GM21360 (cell line): Measurements from ENCODE around the gene RAD23A.

ENCODE experiments used
- ATAC-seq: cut with Tn5 transposase; IDR thresholded peaks from one replicate; pipeline ENCODE4 v1.9.1; 2021; ENCODE audit warnings: mild to moderate bottlenecking, moderate library complexity; ENCODE audit not compliant: unreplicated experiment

RAD23A gene

DNA sequence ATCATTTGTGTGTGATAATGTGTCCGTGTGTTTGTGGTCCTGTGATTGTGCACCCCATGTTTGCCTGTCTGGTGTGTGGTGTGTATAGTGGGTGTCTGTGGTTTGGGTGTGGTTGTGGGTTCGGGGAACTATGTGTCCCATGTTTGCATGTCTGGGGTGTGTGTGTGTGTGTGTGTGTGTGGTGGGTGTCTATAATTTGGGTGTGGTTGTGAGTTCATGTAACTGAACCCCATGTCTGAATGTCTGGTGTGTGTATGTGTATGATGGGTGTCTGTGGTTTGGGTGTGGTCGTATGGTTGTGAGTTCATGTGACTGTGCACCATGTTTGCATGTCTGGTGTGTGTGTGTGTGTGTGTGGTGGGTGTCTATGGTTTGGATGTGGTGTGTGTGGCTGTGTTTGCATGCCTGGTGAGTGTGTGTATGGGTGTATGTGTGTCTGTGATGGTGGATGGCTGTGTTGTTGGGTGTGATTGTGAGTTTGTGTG is 38.5 kb downstream of the RAD23A start:
- ATAC-seq, result no peak

DNA sequence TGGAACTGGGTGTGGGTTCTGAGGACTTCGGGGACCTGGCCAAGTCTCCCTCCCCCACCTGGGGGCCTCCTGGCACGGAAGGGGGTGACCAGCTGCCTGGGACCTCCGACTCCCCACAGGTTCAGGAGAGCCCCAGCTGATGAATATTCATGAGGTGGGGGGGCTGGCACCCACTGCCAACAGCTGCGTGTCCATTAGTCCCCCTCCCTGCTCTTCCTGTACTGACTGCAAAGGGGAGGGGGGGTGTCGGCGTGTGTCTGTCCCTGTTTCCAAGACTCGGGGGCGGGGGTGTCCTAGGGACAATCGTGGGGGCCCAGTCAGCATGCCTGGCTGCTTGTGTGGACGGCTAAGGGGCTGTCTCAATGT is 39.0 kb downstream of the RAD23A start:
- no peak for ATAC-seq

DNA sequence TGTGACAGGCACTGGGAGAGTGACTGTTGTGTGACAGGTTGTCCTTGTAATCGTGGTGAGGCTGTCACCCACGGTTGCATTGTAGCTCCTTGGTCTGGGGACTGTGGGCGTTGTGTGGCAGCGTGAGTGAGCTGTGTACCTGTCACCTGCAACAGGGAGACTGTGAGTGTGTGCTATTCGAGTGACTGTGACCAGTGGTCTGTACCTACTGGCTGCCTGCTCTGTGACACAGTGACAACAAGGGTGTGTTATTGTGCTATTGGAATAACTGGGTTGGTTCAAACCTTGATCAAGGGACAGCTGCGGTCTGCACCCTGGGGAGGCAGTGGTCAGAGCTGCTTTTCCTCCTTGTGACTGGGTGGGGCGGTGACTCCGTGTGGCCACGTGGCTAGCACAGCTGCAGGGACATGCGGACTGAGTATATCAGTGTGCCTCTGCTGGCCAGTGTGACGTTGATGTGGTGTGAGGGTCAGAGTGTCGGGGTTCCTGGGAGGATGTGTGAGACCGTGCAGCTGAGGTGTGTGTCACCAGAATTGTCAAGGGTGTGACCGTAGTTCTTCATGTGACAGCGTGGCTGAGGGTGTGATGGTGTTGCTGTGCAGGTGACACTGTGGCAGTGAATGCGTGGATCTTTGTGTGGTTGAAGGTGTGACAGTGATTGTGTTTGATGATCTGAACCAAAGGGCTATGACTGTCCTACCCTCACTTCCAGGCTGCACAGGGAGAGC is 39.6 kb downstream of the RAD23A start:
- ATAC-seq, result no peak

DNA sequence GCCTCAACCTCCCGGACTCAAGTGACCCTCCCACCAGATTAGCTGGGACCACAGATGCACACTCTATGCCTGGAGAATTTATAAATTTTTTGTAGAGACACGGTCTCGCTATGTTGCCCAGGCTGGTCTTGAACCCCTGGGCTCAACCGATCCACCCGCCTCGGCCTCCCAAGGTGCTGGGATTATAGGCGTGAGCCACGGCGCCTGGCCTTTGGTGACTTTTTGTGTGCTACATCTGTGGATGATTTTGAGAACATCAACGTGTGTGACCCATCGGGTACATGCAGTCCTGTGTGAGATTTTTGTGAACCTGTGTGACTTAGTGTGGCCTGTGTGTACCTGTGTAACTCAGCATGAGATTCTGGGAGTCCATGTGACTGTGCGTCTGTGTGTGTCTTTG is 41.1 kb downstream of the RAD23A start:
- ATAC-seq, result no peak

DNA sequence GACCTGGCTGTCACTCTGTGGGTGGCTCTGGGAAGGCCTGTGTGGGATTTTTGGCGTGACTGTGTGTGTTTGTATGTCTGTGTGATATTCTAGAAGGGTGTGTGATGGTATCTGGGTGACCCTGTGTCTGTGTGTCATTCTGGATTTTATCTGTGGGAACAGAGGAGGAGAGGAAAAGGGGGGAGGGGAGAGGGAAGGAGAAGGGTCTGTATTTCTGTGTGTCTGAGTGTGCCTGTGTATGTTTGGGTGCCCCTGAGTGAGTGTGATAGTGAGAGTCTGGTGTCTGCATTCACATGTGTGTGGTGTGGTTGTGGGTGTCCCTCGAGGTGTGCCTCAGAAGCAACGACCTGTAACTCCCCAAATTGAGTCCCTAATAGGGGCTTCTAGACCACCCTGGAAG is 41.5 kb downstream of the RAD23A start:
- no peak for ATAC-seq

DNA sequence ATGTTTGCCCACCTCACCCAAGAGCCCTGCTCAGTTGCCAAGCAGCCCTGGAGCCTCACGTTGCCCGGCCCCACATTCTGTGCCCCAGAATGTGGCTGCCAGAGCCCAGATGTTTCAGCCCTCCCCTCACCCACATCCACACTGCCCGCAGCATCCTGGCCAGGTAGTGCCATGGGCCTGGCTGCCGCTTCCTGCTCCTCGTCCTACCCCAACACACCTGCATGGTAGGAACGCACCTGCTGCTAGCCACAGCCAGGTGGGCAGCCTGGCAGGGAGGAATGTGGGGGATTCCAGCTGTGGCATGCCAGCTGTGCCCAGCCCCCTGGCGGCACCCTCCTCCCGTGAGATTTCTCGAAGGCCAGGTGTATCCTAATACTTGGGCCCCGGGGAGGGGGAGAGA is 42.1 kb downstream of the RAD23A start:
- no peak for ATAC-seq

DNA sequence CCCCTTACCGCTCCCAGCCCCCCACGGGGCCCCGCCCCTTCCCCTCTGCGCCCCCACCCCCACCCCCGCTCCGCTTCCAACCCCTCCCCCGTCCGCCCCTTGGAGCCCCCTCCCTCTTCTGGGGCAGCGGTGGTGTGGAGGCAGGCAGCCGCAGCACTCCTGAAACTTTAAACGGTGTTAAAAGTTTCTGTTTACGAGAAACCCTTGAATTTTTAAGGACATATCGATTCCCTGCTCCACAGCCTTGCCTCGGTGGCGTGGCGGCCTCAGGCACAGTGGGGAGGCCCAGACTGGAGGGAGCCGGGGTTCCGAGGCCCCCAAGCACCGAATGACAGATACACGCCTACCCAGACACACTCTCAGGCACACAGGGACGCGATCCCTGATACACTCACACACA is 44.8 kb downstream of the RAD23A start:
- ATAC-seq, result no peak

DNA sequence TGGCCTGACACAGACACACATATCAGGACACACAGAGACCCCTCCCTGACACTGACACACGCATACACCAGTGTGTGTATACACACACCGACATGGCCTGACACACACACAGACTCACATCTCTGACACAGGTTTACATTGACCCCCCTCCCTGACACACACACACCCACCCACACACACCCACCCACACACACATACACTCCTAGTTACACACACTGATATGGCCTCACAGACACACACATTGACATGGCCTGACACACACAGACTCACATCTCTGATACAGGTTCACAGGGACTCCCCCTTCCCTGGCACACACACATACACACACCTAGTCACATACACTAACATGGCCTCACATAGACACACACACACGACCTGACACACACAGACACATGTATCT is 45.2 kb downstream of the RAD23A start:
- no peak for ATAC-seq

DNA sequence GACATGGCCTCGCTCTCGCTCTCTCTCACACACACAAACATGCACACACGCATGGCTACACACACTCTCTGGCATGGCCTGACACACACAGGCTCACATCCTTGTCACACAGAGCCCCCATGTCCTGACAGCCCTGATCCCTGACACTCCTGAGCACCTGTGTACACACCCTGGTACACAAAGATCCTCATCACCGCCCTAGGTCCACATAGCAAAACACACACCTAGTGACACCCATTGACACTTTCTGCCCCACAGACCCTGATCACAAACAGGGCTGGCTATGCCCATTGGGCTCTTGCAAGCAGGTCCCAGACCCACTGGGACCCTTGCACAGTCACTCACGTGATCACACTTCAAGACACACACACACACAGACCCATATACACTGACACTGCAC is 45.6 kb downstream of the RAD23A start:
- no peak for ATAC-seq

DNA sequence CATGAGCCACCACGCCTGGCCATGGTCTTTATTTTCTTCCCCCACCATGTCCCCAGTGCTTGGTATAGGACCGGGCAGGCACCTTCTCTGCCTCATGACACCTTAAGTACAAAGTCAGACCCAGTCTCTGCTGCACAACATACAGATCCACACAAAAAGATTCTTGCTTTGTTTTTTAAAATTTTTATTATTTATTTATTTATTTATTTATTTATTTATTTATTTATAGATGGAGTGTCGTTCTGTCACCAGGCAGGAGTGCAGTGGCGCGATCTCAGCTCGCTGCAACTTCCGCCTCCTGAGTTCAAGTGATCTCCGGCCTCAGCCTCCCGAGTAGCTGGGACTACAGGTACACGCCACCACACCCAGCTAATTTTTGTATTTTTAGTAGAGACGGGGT is 47.1 kb downstream of the RAD23A start:
- no peak for ATAC-seq

DNA sequence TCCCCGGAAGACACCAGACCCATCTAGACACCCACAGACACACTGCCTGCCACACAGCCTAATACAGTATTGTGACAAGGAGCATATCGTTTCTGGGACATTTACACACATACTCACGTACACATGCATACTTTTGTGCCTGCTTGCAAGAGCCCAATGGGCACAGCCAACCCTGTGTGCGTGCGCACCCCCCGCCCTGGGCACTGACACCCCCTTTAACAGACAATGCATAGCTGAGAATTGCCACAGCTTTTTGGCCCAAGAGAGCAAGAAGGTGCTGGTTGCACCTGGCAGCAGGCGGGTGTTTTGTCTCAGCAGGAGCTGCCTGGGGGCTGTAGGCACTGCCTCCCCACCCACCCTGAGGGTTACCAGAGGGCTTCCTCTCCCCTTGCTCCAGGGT is 47.9 kb downstream of the RAD23A start:
- ATAC-seq, result no peak

DNA sequence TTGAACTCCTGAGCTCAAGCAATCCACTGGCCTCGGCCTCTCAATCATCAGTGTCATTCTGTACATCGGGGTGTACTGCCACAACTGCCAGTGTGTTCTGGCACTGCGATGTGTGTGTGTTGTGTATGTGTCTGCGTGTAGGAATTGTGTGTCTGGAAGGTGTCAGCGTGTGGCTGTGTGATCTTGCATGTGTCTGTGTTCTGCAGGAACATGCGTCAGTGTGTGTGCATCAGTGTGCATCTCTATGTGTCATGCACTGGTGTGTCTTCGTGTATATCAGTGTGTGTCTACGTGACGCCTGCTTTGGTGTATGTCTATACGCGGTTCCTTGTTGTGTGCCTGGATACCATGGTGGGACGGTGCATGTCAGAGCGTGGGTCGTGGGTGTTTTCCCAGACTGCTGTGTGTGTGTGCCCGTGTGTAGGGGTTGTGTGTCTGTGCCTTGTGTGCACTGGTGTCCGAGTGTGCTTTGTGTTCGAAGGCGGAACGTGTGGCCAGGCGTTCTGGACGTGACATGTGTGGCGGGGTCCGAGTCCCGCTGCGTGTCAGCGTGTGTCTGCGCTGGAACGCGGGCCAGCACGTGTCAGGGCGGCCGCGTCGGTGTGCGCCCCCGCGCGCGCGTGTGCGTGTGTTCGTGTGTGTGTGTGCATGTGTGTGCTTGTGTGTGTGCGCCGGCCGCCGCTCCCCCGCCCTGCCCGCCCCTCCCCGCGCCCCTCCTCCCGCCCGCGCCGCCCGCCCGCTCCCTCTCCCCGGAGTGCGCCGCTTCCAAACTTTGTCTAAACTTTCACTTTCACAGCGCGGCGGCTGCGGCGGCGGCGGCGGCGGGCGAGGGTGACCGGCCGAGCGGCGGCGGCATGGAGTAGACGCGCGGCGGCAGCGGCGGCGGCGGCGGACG is 49.3 kb downstream of the RAD23A start, which contains the start of gene NFIX:
Gene NFIX, plus strand, starts transcription at position 775 of the 895 bp plus-strand sequence. CDS start 363 bp downstream, outside the sequence.
- no peak for ATAC-seq

DNA sequence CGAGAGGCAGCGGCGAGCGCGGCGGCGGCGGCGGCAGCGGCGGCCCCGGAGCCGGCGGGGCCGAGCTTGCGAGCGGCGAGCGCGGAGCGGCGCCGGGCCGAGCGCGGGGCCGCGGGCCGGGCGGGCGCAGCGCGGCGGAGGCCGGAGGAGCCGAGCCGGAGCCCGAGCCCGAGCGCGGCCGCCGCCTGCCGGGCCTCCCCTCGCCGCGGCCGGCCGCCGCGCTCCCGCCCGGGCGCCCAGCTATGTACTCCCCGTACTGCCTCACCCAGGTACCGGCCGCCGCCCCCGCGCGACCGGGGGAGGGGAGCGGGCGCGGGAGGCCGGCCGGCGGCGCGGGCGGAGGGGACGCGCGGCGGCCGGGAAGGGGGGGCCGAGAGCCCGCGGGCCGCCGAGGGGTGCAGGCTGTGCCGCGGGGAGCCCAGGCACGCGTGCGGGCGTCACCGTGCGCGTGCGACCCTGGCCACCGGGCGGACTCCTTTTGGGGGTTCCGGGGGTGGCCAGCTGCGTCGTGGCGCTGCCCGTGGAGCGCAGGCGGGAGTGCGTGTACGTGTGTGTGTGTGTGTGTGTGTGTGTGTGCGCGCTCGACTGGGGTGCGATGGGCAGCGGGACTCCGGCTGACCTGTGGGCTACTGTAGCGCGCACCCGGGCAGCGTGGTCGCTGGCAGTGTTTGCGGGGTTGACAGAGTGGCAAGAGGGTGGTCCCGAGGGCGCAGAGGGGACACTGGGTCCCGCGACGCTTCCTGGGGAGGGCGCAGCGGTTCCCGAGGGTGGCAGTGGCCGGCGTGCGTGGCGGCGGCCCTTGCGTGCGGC is 50.1 kb downstream of the RAD23A start:
- no peak for ATAC-seq

DNA sequence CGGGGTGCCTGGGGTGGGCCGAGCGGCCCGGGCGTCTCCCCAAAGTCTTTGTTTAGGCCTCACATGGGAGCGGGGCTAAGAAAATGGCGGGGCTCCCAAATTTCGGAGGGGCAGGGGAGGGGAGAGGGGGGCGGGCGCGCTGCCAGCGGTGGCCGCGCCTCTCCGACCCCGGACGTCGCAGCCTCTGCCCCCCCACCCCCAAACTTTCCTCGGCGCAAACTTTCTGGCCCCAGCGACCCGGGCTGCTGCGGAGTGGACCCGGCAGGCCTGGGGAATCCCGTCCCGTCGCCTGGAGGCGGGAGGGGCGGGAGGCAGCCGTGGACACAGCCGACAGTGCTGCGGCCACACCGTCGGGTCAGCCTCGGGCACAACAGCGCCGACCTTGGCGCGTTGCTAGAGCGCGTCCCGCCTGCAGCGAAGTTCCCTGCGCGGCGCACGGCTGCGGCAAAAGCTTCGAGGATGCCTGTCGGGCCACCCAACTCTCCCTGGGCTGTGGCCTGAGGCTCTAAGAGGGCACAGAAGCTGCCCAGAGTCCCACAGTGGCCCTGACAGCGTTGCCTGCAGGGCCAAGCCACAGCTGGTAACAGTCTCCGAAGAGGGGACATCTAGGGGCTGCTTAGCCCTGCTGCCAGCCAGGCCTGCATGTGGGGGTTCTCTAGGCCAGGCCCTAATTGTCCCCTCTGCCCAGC is 50.9 kb downstream of the RAD23A start:
- no peak for ATAC-seq

DNA sequence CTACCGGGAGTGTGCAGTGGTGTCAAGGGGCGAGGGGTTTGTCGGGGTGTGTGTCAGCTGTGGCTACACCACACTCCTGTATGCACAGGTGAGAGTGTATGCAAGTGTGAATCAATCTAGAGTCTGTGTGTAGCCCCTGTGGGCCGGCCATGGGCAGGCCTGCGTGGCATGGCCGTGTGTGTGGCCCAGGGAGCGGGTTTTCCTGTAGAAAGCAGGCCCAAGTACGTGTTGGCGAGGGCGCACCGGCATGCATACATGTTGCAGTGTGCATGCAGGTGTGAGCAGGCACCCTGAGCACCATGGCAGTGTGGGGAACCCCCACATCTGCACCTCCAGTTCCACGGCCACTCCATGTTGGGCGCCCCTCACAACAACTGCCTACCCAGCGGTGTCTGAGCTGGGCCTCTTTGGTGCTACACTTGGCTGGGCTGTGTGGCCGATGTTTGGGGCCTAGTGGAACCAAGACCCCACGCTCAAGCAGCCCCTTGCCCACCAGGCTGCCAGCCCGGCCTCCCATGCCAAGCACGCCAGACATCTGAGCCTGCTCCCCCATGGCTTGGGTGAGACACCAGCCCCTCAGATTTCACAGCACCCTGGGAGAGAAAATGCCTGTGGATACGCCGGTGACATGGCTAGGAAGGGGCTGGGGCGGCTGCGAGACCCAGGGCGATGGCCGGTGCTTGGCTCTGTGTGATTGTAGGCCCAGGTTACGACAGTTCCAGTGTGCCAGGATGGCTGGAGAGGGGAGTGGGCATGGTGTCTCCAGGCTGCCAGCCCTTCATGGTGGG is 51.7 kb downstream of the RAD23A start:
- no peak for ATAC-seq

DNA sequence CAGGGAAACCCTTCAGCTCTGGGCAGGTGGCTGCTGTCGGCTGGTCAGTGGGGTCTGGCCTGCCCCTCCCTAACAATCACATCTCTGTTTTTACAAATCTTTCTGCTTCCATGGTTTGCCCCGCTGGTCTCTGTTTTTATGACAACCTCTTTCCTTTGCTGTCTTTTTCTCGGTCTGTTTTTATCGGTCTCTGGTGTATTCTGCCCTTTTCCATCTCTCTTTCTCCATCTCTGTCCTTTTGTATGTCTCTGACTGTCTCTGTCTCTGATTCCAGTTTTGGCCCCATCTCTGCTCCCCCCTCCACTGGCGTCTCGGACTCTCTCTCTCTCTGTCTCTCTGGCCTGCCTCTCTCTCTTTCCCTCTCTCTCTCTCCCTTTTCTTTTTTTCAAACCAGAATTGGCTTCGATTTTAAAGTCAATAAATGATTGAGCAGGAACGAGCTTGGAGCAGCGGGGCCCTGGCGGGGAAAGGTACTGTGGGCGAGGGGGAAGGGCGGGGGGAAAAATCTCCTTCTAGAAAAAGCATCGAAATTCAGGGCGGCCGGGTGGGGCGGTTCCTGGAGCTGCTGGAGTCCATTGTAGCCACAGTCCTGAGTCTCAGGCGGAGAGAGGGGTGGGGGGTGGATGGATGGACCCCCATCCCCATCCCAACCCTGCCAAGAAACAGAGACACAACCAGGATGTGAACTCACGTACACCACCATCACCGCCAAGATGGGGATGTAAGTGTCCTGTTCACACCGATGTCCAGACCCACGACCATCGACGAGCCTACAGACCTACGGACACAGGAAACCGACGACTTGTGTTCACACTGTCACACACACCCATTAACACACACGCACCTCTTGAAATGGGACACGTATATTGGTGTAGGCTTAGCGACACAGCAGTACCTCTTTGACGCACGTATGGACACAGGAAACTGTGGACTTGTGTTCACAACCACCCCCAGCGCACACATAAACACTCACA is 52.6 kb downstream of the RAD23A start:
- no peak for ATAC-seq

DNA sequence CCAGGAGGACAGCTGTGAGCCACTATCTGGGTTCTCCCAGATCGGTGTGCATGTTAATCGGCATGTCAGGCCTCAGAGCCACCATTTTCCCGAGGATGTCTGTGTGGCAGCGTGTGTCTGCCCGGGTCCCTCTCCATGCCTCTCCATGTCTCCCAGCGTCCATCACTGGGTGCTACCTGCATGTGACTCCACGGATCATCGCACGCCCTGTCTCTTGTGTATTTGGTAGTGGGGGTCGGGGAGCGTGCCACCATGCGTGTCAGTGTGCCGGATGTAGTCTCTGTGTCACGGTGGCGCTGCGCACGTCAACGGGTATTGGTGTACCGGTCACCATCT is 55.5 kb downstream of the RAD23A start:
- ATAC-seq, result no peak

DNA sequence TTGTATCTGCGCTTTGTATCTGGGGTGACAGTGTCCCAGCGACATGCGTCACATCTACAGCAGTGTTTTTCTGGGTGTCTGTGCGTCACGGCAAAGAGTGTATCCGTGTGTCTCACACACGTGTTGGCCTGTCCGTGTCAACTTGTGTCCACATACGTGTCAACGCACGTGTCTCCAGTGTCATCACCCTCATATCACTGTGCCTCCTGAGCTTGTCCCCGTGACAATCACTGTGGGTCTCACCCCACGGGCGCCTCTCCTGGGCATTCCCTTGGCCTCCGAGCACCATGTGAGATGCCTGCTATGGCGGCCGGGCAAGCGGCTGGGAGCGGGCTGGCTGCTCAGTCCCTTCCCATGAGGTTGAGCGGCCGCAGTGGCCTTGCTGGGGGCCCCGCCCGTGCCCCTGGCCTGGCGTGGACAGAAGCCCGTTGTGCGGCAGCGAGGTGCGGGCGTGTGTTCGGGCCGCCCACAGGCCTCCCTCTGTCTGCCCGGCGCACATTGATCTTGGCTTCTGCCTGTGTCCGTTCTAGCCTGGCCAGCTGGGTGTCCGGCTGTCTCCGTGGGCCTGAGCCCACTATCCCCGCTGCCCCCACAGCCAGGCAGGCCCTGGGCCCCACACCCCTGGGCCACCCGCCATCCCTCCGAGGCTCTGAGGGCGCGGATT is 56.0 kb downstream of the RAD23A start:
- ATAC-seq, result no peak
